NB4 (cell line): ENCODE data around the gene ANKRD50.

Experiments
- CTCF ChIP-seq: IDR thresholded peaks from one replicate; pipeline ENCODE4 v1.5.1; 2012; ENCODE audit warnings: low read depth, low read length
- MAX ChIP-seq: IDR thresholded peaks from 2 replicates; pipeline ENCODE4 v1.6.1; 2011; ENCODE audit warnings: low read depth, low read length
- POLR2A ChIP-seq: IDR thresholded peaks from 2 replicates; pipeline ENCODE4 v1.6.1; 2011; ENCODE audit warnings: mild to moderate bottlenecking; ENCODE audit not compliant: insufficient read length; ENCODE audit errors: extremely low read depth

- TF ChIP-seq CTCF (no peak), POLR2A (no peak), MAX (no peak)
Observed at GRCh38 chr4:124644621-124645020, 67.9 kb downstream of the ANKRD50 start.
